GM23248 (cell line): ENCODE results near the gene RIN2. TPM values are rescaled to one million over a fixed set of nuclear protein-coding genes. Genes with fewer than 3 reads are reported as not detected.

Experiments used
- DNase-seq: peaks from one replicate; pipeline ENCODE4 v3.0.0-alpha.2; 2015
- H2AFZ ChIP-seq: fragments of 200-600 bp; sonication (generic); 2 replicates; pipeline ENCODE4 v1.6.1; 2016; ENCODE audit warnings: antibody characterized with exemption
- H3F3A ChIP-seq: fragments of 200-600 bp; sonication (generic); 2 replicates; pipeline ENCODE4 v1.6.1; 2016; ENCODE audit warnings: mild to moderate bottlenecking, antibody characterized with exemption, mixed run types; ENCODE audit not compliant: insufficient read depth
- H3K27ac ChIP-seq: fragments of 200-600 bp; sonication (generic); 2 replicates; pipeline ENCODE4 v1.5.1; 2016; ENCODE audit warnings: mild to moderate bottlenecking
- H3K27me3 ChIP-seq: fragments of 200-600 bp; sonication (generic); replicated peaks from 2 replicates; pipeline ENCODE4 v1.6.1; 2016; ENCODE audit warnings: mild to moderate bottlenecking; ENCODE audit not compliant: insufficient read depth
- H3K36me3 ChIP-seq: fragments of 200-600 bp; sonication (generic); 2 replicates; pipeline ENCODE4 v1.6.1; 2016; ENCODE audit warnings: low read depth, mild to moderate bottlenecking
- H3K4me1 ChIP-seq: fragments of 200-600 bp; sonication (generic); 2 replicates; pipeline ENCODE4 v1.6.1; 2016; ENCODE audit warnings: mild to moderate bottlenecking; ENCODE audit not compliant: insufficient read depth
- H3K4me2 ChIP-seq: fragments of 200-600 bp; sonication (generic); one replicate; pipeline ENCODE4 v1.6.1; 2016; ENCODE audit warnings: mild to moderate bottlenecking; ENCODE audit not compliant: unreplicated experiment
- H3K4me3 ChIP-seq: fragments of 200-600 bp; sonication (generic); 2 replicates; pipeline ENCODE4 v1.5.1; 2016; ENCODE audit warnings: mild to moderate bottlenecking
- H3K79me2 ChIP-seq: fragments of 200-600 bp; sonication (generic); 2 replicates; pipeline ENCODE4 v1.6.1; 2016; ENCODE audit warnings: mild to moderate bottlenecking; ENCODE audit not compliant: insufficient read depth
- H3K9ac ChIP-seq: fragments of 200-600 bp; sonication (generic); 2 replicates; pipeline ENCODE4 v1.6.1; 2016; ENCODE audit warnings: mild to moderate bottlenecking
- H3K9me2 ChIP-seq: fragments of 200-600 bp; sonication (generic); 2 replicates; pipeline ENCODE4 v1.6.1; 2016; ENCODE audit warnings: mixed run types, mild to moderate bottlenecking, moderate library complexity; ENCODE audit not compliant: insufficient read depth
- H3K9me3 ChIP-seq: fragments of 200-600 bp; sonication (generic); one replicate; pipeline ENCODE4 v1.6.1; 2017; ENCODE audit warnings: low read depth
- H4K20me1 ChIP-seq: fragments of 200-600 bp; sonication (generic); 2 replicates; pipeline ENCODE4 v1.6.0; 2016; ENCODE audit not compliant: insufficient read depth
- EZH2 ChIP-seq: fragments of 200-600 bp; sonication (generic); IDR thresholded peaks from 2 replicates; pipeline ENCODE4 v1.6.1; 2018; ENCODE audit warnings: antibody characterized with exemption, mild to moderate bottlenecking; ENCODE audit not compliant: insufficient read depth, poor library complexity, severe bottlenecking
- EZH2phosphoT487 ChIP-seq: fragments of 200-600 bp; sonication (generic); IDR thresholded peaks from 2 replicates; pipeline ENCODE4 v1.6.1; 2018; ENCODE audit warnings: antibody characterized with exemption, moderate library complexity, mild to moderate bottlenecking, low read depth; ENCODE audit not compliant: insufficient read depth
- WGBS, 2 experiments: methylation state at CpG; one replicate each; pipeline ENCODE4 v1.1.6; 2015 to 2017; ENCODE audit warnings: low lambda C conversion rate in 2 of 2, low coverage in 1 of 2; ENCODE audit errors: missing lambda C conversion rate in 2 of 2; 5-methylcytosine and 5-hydroxymethylcytosine counted together
- in situ Hi-C: fragments of 300-500 bp; cut with MboI; formaldehyde crosslinking; loops from 2 replicates; pipeline ENCODE4 v1.15.0; 2020
- polyA plus RNA-seq: library from polyadenylated mRNA; unstranded; fragments of >200 nt; fragmentation: Nextera tagmentation; extraction: Ambion mirVana; gene quantifications from 2 replicates; pipeline ENCODE4 v1.2.1, GENCODE V29; 2016
- total RNA-seq: library from RNA; depleted of rRNA; stranded (reverse); fragments of >200 nt; shearing (Covaris generic); gene quantifications from 2 replicates; pipeline ENCODE4 v1.2.3, GENCODE V29; 2014

The RIN2 gene
- total and polyA plus RNA-seq, 2 experiments from 2014 or later = 45.3 to 48.0 TPM

- H3F3A ChIP-seq = no peaks in the 10 kb centered on the region
- no peaks in the 10 kb centered on the region for H3K27me3 ChIP-seq
- no peaks in the 10 kb centered on the region for H3K9me3 ChIP-seq
- 63 to 69% methylated on average over 2 of the region's 2 CpGs for WGBS, 2 experiments
- TF ChIP-seq EZH2phosphoT487 (no peak), EZH2 (no peak)
- no peak overlapping the region for H3K4me2 ChIP-seq
- H3K9ac ChIP-seq = no peak overlapping the region
- no peak for DNase-seq
- H3K4me1 ChIP-seq = no peaks in the 10 kb centered on the region; the same call in 1 of the 2 replicates
- no peaks in the 10 kb centered on the region for H4K20me1 ChIP-seq
- H3K4me3 ChIP-seq = no peak overlapping the region
- no peaks in the 10 kb centered on the region for H3K36me3 ChIP-seq
- in situ Hi-C loops = no loop called here
- no peaks in the 10 kb centered on the region for H3K9me2 ChIP-seq
- H2AFZ ChIP-seq = no peak overlapping the region
- H3K27ac ChIP-seq = no peak overlapping the region
- peaks cover 27% of the 10 kb centered on the region for H3K79me2 ChIP-seq
Measured at GRCh38 chr20:19769507-19769906, 11.4 kb downstream of the RIN2 start.

GRCh38 chr20:19770375-19770774 lies 12.3 kb downstream of the RIN2 start:
- H3K4me3 ChIP-seq = no peak overlapping the region
- H3K79me2 ChIP-seq = peaks cover 23% of the 10 kb centered on the region; the same call in 1 of the 2 replicates
- H4K20me1 ChIP-seq = no peaks in the 10 kb centered on the region
- no peak overlapping the region for H2AFZ ChIP-seq
- 59 to 61% methylated on average over 6 of the region's 6 CpGs for WGBS, 2 experiments
- H3K4me2 ChIP-seq = no peak overlapping the region
- no peak overlapping the region for H3K27ac ChIP-seq
- no peaks in the 10 kb centered on the region for H3K9me3 ChIP-seq
- H3K4me1 ChIP-seq = no peaks in the 10 kb centered on the region; the same call in 1 of the 2 replicates
- H3K27me3 ChIP-seq = no peaks in the 10 kb centered on the region
- in situ Hi-C loops = no loop called here
- H3K9ac ChIP-seq = no peak overlapping the region
- H3K36me3 ChIP-seq = no peaks in the 10 kb centered on the region
- TF ChIP-seq EZH2phosphoT487 (no peak), EZH2 (no peak)
- no peak for DNase-seq
- H3K9me2 ChIP-seq = no peaks in the 10 kb centered on the region
- peaks cover 4% of the 10 kb centered on the region; the same call in 1 of the 2 replicates for H3F3A ChIP-seq

- no peaks in the 10 kb centered on the region for H3K9me3 ChIP-seq
- H3K9me2 ChIP-seq = no peaks in the 10 kb centered on the region
- no peaks in the 10 kb centered on the region for H3K36me3 ChIP-seq
- H3K79me2 ChIP-seq = peaks cover 23% of the 10 kb centered on the region; the same call in 1 of the 2 replicates
- DNase-seq = no peak
- peaks cover 9% of the 10 kb centered on the region; the same call in 1 of the 2 replicates for H3F3A ChIP-seq
- no peak overlapping the region for H2AFZ ChIP-seq
- peaks cover 6% of the 10 kb centered on the region; the same call in 1 of the 2 replicates for H3K4me1 ChIP-seq
- in situ Hi-C loops = no loop called here
- H3K9ac ChIP-seq = no peak overlapping the region
- H4K20me1 ChIP-seq = no peaks in the 10 kb centered on the region
- no peak overlapping the region for H3K27ac ChIP-seq
- WGBS, 2 experiments = 98% methylated on average over 2 of the region's 2 CpGs
- TF ChIP-seq EZH2 (no peak), EZH2phosphoT487 (no peak)
- H3K4me2 ChIP-seq = no peak overlapping the region
- H3K27me3 ChIP-seq = no peaks in the 10 kb centered on the region
- H3K4me3 ChIP-seq = no peak overlapping the region
Measured at GRCh38 chr20:19771031-19771430, 13.0 kb downstream of the RIN2 start.

- Histone ChIP-seq H3K9me3 (no peaks in the 10 kb centered on the region), H3K27ac (no peak overlapping the region), H3K9ac (no peak overlapping the region), H3K4me2 (no peak overlapping the region), H4K20me1 (no peaks in the 10 kb centered on the region), H3F3A (peaks cover 9% of the 10 kb centered on the region; the same call in 1 of the 2 replicates), H3K9me2 (no peaks in the 10 kb centered on the region), H3K79me2 (peaks cover 10% of the 10 kb centered on the region; the same call in 1 of the 2 replicates), H2AFZ (no peak overlapping the region), H3K4me3 (no peak overlapping the region), H3K36me3 (no peaks in the 10 kb centered on the region), H3K4me1 (peaks cover 18% of the 10 kb centered on the region), H3K27me3 (no peaks in the 10 kb centered on the region)
- in situ Hi-C loops = no loop called here
- TF ChIP-seq EZH2 = no peak
- no peak for TF ChIP-seq EZH2phosphoT487
- no peak for DNase-seq
- 87 to 88% methylated on average over 4 of the region's 4 CpGs for WGBS, 2 experiments
Measured at GRCh38 chr20:19773471-19773870, 15.4 kb downstream of the RIN2 start.
